Measurements from ENCODE around the gene MARK2. TPM values are rescaled to one million over a fixed set of nuclear protein-coding genes. Genes with fewer than 3 reads are reported as not detected.

The MARK2 gene
- total and polyA plus RNA-seq, 2 donors (not counting 1 experiment from before 2014, with no cell fraction given), result 6.4 to 12.3 TPM

- Histone ChIP-seq H2AFZ (ENCODE audit: low read length) (no peak overlapping the region), H3K36me3 (ENCODE audit: control insufficient read depth, insufficient read depth, low read length) (peaks cover 11% of the 10 kb centered on the region), H3K9ac (ENCODE audit: insufficient read depth, low read length) (no peak overlapping the region), H3K27ac (ENCODE audit: insufficient read depth, low read length) (no peak overlapping the region), H4K20me1 (ENCODE audit: control insufficient read depth, extremely low read depth, insufficient read depth, low read length) (no peaks in the 10 kb centered on the region), H3K9me3 (ENCODE audit: control insufficient read depth, insufficient read depth, low read depth, low read length) (no peaks in the 10 kb centered on the region), H3K4me2 (ENCODE audit: extremely low read depth, insufficient read depth, low read length) (no peak overlapping the region), H3K4me1 (ENCODE audit: control insufficient read depth, extremely low read depth, insufficient read depth, low read length) (peaks cover 3% of the 10 kb centered on the region), H3K79me2 (ENCODE audit: control insufficient read depth, insufficient read depth, low read length) (no peaks in the 10 kb centered on the region), H3K27me3 (ENCODE audit: control insufficient read depth, insufficient read depth, low read length) (no peaks in the 10 kb centered on the region), H3K4me3 (replicated peaks in 1 of 4; ENCODE audit: control extremely low read depth in 1 of 4, insufficient read depth in 1 of 4, low read depth in 3 of 4, low read length in 4 of 4) (no peak overlapping the region)
- TF ChIP-seq EZH2 (IDR thresholded peaks at IDR 0.05; ENCODE audit: low read length, missing control alignments) (no peak), CTCF (conservative IDR thresholded peaks at IDR 0.05 in 1 of 2, IDR thresholded peaks at IDR 0.05 in 1 of 2; ENCODE audit: low read depth in 1 of 2, low read length in 2 of 2) (no peak)
- peak in 1 of 2 donors; percentile 30 for DNase-seq (ENCODE audit: low read depth in 2 of 2)
These were observed 70.9 kb downstream of the MARK2 start for GRCh38 chr11:63909591-63910506.

- H3K36me3 ChIP-seq (ENCODE audit: control insufficient read depth, insufficient read depth, low read length), result peaks cover 11% of the 10 kb centered on the region
- no peak overlapping the region for H3K4me3 ChIP-seq (replicated peaks in 1 of 4; ENCODE audit: control extremely low read depth in 1 of 4, insufficient read depth in 1 of 4, low read depth in 3 of 4, low read length in 4 of 4)
- no peak overlapping the region for H3K9ac ChIP-seq (ENCODE audit: insufficient read depth, low read length)
- no peak overlapping the region for H3K27ac ChIP-seq (ENCODE audit: insufficient read depth, low read length)
- no peaks in the 10 kb centered on the region for H3K79me2 ChIP-seq (ENCODE audit: control insufficient read depth, insufficient read depth, low read length)
- H3K9me3 ChIP-seq (ENCODE audit: control insufficient read depth, insufficient read depth, low read depth, low read length), result no peaks in the 10 kb centered on the region
- no peak overlapping the region for H2AFZ ChIP-seq (ENCODE audit: low read length)
- TF ChIP-seq CTCF (conservative IDR thresholded peaks at IDR 0.05 in 1 of 2, IDR thresholded peaks at IDR 0.05 in 1 of 2; ENCODE audit: low read depth in 1 of 2, low read length in 2 of 2) (no peak), EZH2 (IDR thresholded peaks at IDR 0.05; ENCODE audit: low read length, missing control alignments) (no peak)
- no peaks in the 10 kb centered on the region for H3K27me3 ChIP-seq (ENCODE audit: control insufficient read depth, insufficient read depth, low read length)
- DNase-seq (ENCODE audit: low read depth in 2 of 2), result no peak
- H4K20me1 ChIP-seq (ENCODE audit: control insufficient read depth, extremely low read depth, insufficient read depth, low read length), result no peaks in the 10 kb centered on the region
- H3K4me1 ChIP-seq (ENCODE audit: control insufficient read depth, extremely low read depth, insufficient read depth, low read length), result peaks cover 3% of the 10 kb centered on the region
- no peak overlapping the region for H3K4me2 ChIP-seq (ENCODE audit: extremely low read depth, insufficient read depth, low read length)
These were observed 71.8 kb downstream of the MARK2 start for GRCh38 chr11:63910675-63911074.

- Histone ChIP-seq H3K36me3 (ENCODE audit: control insufficient read depth, insufficient read depth, low read length) (peaks cover 9% of the 10 kb centered on the region), H4K20me1 (ENCODE audit: control insufficient read depth, extremely low read depth, insufficient read depth, low read length) (no peaks in the 10 kb centered on the region), H3K9ac (ENCODE audit: insufficient read depth, low read length) (no peak overlapping the region), H3K27me3 (ENCODE audit: control insufficient read depth, insufficient read depth, low read length) (no peaks in the 10 kb centered on the region), H3K27ac (ENCODE audit: insufficient read depth, low read length) (no peak overlapping the region), H3K4me3 (replicated peaks in 1 of 4; ENCODE audit: control extremely low read depth in 1 of 4, insufficient read depth in 1 of 4, low read depth in 3 of 4, low read length in 4 of 4) (no peak overlapping the region), H3K9me3 (ENCODE audit: control insufficient read depth, insufficient read depth, low read depth, low read length) (no peaks in the 10 kb centered on the region), H2AFZ (ENCODE audit: low read length) (no peak overlapping the region), H3K4me2 (ENCODE audit: extremely low read depth, insufficient read depth, low read length) (no peak overlapping the region), H3K79me2 (ENCODE audit: control insufficient read depth, insufficient read depth, low read length) (no peaks in the 10 kb centered on the region), H3K4me1 (ENCODE audit: control insufficient read depth, extremely low read depth, insufficient read depth, low read length) (peaks cover 3% of the 10 kb centered on the region)
- DNase-seq (ENCODE audit: low read depth in 2 of 2), result no peak
- TF ChIP-seq EZH2 (IDR thresholded peaks at IDR 0.05; ENCODE audit: low read length, missing control alignments) (no peak), CTCF (conservative IDR thresholded peaks at IDR 0.05 in 1 of 2, IDR thresholded peaks at IDR 0.05 in 1 of 2; ENCODE audit: low read depth in 1 of 2, low read length in 2 of 2) (no peak)
These were observed 72.5 kb downstream of the MARK2 start for GRCh38 chr11:63911440-63911839.
